ENCODE measurements around the gene TMEM150A. TPM values are rescaled to one million over a fixed set of nuclear protein-coding genes. Genes with fewer than 3 reads are reported as not detected.
"Not testable (repeated sequence)": the region's sequence is repeated elsewhere in the genome, so short reads cannot be mapped to it uniquely, and the experiment has no call there.

The TMEM150A gene
- total and polyA plus RNA-seq, 3 donors from 2014 or later: 33.1 to 44.0 (median 39.3) TPM

GRCh38 chr2:85564144-85564563 lies 38.3 kb downstream of the TMEM150A start:
- Histone ChIP-seq H3K27ac (no peak overlapping the region), H3K27me3 (no peaks in the 10 kb centered on the region), H3K9me3 (no peaks in the 10 kb centered on the region), H3K4me3 (no peak overlapping the region), H3K36me3 (ENCODE audit: low read depth, missing control alignments) (no peaks in the 10 kb centered on the region), H3K4me1 (peaks cover 14% of the 10 kb centered on the region)
- TF ChIP-seq CTCF (IDR thresholded peaks at IDR 0.05) (no peak), POLR2A (IDR thresholded peaks at IDR 0.05) (no peak)
- DNase-seq: no peak
- 81 to 84% methylated on average over 5 of the region's 5 CpGs for WGBS, 2 donors
- intact Hi-C loops (cut with DNase I; ENCODE audit: low total_unique reads): no loop called here

- TF ChIP-seq POLR2A (IDR thresholded peaks at IDR 0.05): peak; percentile 5
- peak; percentile 16 to 45 (median 35) for TF ChIP-seq CTCF (IDR thresholded peaks at IDR 0.05)
- Histone ChIP-seq H3K27ac (peak within 1 kb of the TSS; percentile 78), H3K9me3 (no peaks in the 10 kb centered on the region), H3K4me1 (peaks cover 14% of the 10 kb centered on the region), H3K36me3 (ENCODE audit: low read depth, missing control alignments) (no peaks in the 10 kb centered on the region), H3K4me3 (peak within 1 kb of the TSS; percentile 72 to 87), H3K27me3 (no peaks in the 10 kb centered on the region)
- 3 to 4% methylated on average over 23 to 53 of the region's 64 CpGs for WGBS, 2 donors
- peak; percentile 97 for DNase-seq
- intact Hi-C loops (cut with DNase I; ENCODE audit: low total_unique reads): no loop called here
Observed at GRCh38 chr2:85561280-85562212, 41.0 kb downstream of the TMEM150A start, which contains the start of gene GGCX. Gene GGCX (minus strand): TSS chr2:85561493. CDS start chr2:85561428, 65 bp downstream.

- no peaks in the 10 kb centered on the region for H3K9me3 ChIP-seq
- no peaks in the 10 kb centered on the region for H3K27me3 ChIP-seq
- no peak for DNase-seq
- no peaks in the 10 kb centered on the region for H3K36me3 ChIP-seq (ENCODE audit: low read depth, missing control alignments)
- WGBS, 2 donors: 4 to 5% methylated on average over 10 to 14 of the region's 14 CpGs
- intact Hi-C loops (cut with DNase I; ENCODE audit: low total_unique reads): no loop called here
- peaks cover 14% of the 10 kb centered on the region for H3K4me1 ChIP-seq
- peak overlapping the region; percentile 72 to 87 for H3K4me3 ChIP-seq
- peak overlapping the region; percentile 78 for H3K27ac ChIP-seq
- no peak for TF ChIP-seq CTCF (IDR thresholded peaks at IDR 0.05)
- no peak for TF ChIP-seq POLR2A (IDR thresholded peaks at IDR 0.05)
Observed at GRCh38 chr2:85560812-85561279, 41.7 kb downstream of the TMEM150A start.

- H3K9me3 ChIP-seq; intact Hi-C loops (cut with DNase I; ENCODE audit: low total_unique reads); H3K27ac ChIP-seq; H3K27me3 ChIP-seq; DNase-seq; H3K36me3 ChIP-seq (ENCODE audit: low read depth, missing control alignments): not testable (repeated sequence)
- peak overlapping the region in 1 of 2 donors; percentile 87 for H3K4me3 ChIP-seq
- WGBS, 2 donors: 58 to 71% methylated on average over 12 of the region's 12 CpGs
- H3K4me1 ChIP-seq: peaks cover 14% of the 10 kb centered on the region
Observed at GRCh38 chr2:85560403-85560726, 42.1 kb downstream of the TMEM150A start.

- 91 to 100% methylated on average over 1 of the region's 1 CpG for WGBS, 2 donors
- Histone ChIP-seq H3K27me3 (no peaks in the 10 kb centered on the region), H3K36me3 (ENCODE audit: low read depth, missing control alignments) (no peaks in the 10 kb centered on the region), H3K4me1 (peaks cover 14% of the 10 kb centered on the region), H3K4me3 (no peak overlapping the region), H3K27ac (no peak overlapping the region), H3K9me3 (no peaks in the 10 kb centered on the region)
- DNase-seq: no peak
- no peak for TF ChIP-seq POLR2A (IDR thresholded peaks at IDR 0.05)
- TF ChIP-seq CTCF (IDR thresholded peaks at IDR 0.05): no peak
- intact Hi-C loops (cut with DNase I; ENCODE audit: low total_unique reads): loop anchor here (5.0 kb wide), 1 partner anchor 44 kb away; the partner anchor contains the start of gene TMEM150A
Observed at GRCh38 chr2:85558160-85558559, 44.3 kb downstream of the TMEM150A start.

Data from testis (tissue), 3 donors.